ENCODE data around the gene DBH.
A peak's percentile ranks its signal among the peaks of the same experiment; 100 is the strongest.

The DBH gene

GRCh38 chr9:133599470-133600173 lies 36.5 kb upstream of the DBH start:
- Histone ChIP-seq H3K4me1 (ENCODE audit: control extremely low read depth in 1 of 4, control insufficient read depth in 4 of 4, insufficient read depth in 4 of 4, low read length in 3 of 4) (no peaks in the 10 kb centered on the region), H3K9me3 (ENCODE audit: control extremely low read depth in 1 of 5, control insufficient read depth in 4 of 5, insufficient read depth in 2 of 5, low read depth in 1 of 5, low read length in 4 of 5) (peaks cover 3 to 30% (median 20%) of the 10 kb centered on the region in 5 experiments), H3K36me3 (ENCODE audit: control insufficient read depth in 4 of 4, insufficient read depth in 4 of 4, low read length in 3 of 4) (no peaks in the 10 kb centered on the region), H3K4me3 (ENCODE audit: control insufficient read depth in 1 of 7, extremely low read depth in 1 of 7, insufficient read depth in 4 of 7, low read depth in 2 of 7, low read length in 6 of 7) (no peak overlapping the region), H3K27ac (ENCODE audit: insufficient read depth in 1 of 2, low read depth in 1 of 2, low read length in 2 of 2, poor library complexity in 1 of 2, severe bottlenecking in 2 of 2) (no peak overlapping the region), H3K27me3 (replicated peaks in 2 of 5; ENCODE audit: control insufficient read depth in 4 of 5, insufficient read depth in 5 of 5, low read length in 4 of 5) (peaks cover 0 to 17% (median 2%) of the 10 kb centered on the region in 5 experiments)
- WGBS (ENCODE audit: insufficient coverage) = 100% methylated on average over 4 of the region's 6 CpGs
- POLR2A ChIA-PET = no interaction called here
- CTCF ChIA-PET = no interaction called here
- no peak for DNase-seq

DNA sequence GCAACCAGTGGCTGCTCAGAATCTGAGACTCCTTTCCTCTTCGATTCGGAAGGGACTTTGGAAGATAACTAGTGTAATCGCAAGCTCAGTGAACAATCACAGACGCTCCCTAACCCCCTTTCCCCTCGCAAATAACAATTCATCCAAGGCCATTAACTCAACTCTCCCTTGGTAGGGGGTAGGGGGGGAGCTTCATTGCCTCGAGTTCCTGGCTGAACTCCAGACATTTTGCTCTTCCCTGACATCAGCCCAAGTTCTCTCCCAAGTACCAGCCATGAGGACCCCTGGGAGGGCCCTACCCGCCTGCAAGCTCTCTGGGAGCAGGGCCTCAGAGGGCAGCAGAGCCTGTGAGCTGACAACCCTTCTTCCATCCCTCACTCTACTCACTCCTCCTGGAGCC lies 35.4 kb upstream of the DBH start:
- ChIA-PET CTCF (interaction anchor here (1.1 kb wide), 1 partner anchor 126 kb away, joined by 3 read pairs; no protein-coding TSS in a partner anchor), POLR2A (no interaction called here)
- Histone ChIP-seq H3K27me3 (replicated peaks in 2 of 5; ENCODE audit: control insufficient read depth in 4 of 5, insufficient read depth in 5 of 5, low read length in 4 of 5) (peaks cover 0 to 28% (median 2%) of the 10 kb centered on the region in 5 experiments), H3K27ac (ENCODE audit: insufficient read depth in 1 of 2, low read depth in 1 of 2, low read length in 2 of 2, poor library complexity in 1 of 2, severe bottlenecking in 2 of 2) (no peak overlapping the region), H3K4me3 (ENCODE audit: control insufficient read depth in 1 of 7, extremely low read depth in 1 of 7, insufficient read depth in 4 of 7, low read depth in 2 of 7, low read length in 6 of 7) (no peak overlapping the region), H3K36me3 (ENCODE audit: control insufficient read depth in 4 of 4, insufficient read depth in 4 of 4, low read length in 3 of 4) (no peaks in the 10 kb centered on the region), H3K9me3 (ENCODE audit: control extremely low read depth in 1 of 5, control insufficient read depth in 4 of 5, insufficient read depth in 2 of 5, low read depth in 1 of 5, low read length in 4 of 5) (peaks cover 3 to 30% (median 20%) of the 10 kb centered on the region in 5 experiments), H3K4me1 (ENCODE audit: control extremely low read depth in 1 of 4, control insufficient read depth in 4 of 4, insufficient read depth in 4 of 4, low read length in 3 of 4) (no peaks in the 10 kb centered on the region)
- DNase-seq = no peak
- 93% methylated on average over 2 of the region's 7 CpGs for WGBS (ENCODE audit: insufficient coverage)

DNA sequence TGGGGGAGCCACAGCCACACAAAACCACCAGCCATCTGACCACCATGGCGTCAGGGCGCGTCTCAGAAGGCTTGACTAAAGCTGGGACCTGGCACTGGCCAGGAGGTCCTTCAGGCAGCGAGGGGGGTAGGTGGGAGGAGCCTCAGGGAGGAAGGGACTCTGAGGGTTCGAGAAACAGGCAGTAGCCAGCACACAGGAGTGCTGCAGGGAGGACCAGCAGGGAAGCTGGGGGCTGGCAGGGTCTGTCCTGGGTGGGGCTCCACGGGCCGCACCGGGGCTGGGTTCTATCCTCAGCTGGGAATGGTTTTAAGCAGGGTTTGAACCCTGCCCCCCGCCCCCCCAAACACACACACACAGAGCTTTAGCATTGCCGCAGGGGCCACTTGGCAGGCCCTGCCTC lies 34.4 kb upstream of the DBH start:
- H3K4me1 ChIP-seq (ENCODE audit: control extremely low read depth in 1 of 4, control insufficient read depth in 4 of 4, insufficient read depth in 4 of 4, low read length in 3 of 4) = no peaks in the 10 kb centered on the region
- 100% methylated on average over 1 of the region's 10 CpGs for WGBS (ENCODE audit: insufficient coverage)
- no peak overlapping the region for H3K4me3 ChIP-seq (ENCODE audit: control insufficient read depth in 1 of 7, extremely low read depth in 1 of 7, insufficient read depth in 4 of 7, low read depth in 2 of 7, low read length in 6 of 7)
- no peaks in the 10 kb centered on the region for H3K36me3 ChIP-seq (ENCODE audit: control insufficient read depth in 4 of 4, insufficient read depth in 4 of 4, low read length in 3 of 4)
- POLR2A ChIA-PET = interaction anchor here (0.6 kb wide), 1 partner anchor 316 kb away, joined by 3 read pairs; no protein-coding TSS in a partner anchor
- DNase-seq = no peak
- H3K27me3 ChIP-seq (replicated peaks in 2 of 5; ENCODE audit: control insufficient read depth in 4 of 5, insufficient read depth in 5 of 5, low read length in 4 of 5) = peaks cover 0 to 38% (median 2%) of the 10 kb centered on the region in 5 experiments
- H3K27ac ChIP-seq (ENCODE audit: insufficient read depth in 1 of 2, low read depth in 1 of 2, low read length in 2 of 2, poor library complexity in 1 of 2, severe bottlenecking in 2 of 2) = no peak overlapping the region
- H3K9me3 ChIP-seq (ENCODE audit: control extremely low read depth in 1 of 5, control insufficient read depth in 4 of 5, insufficient read depth in 2 of 5, low read depth in 1 of 5, low read length in 4 of 5) = peaks cover 3 to 22% (median 13%) of the 10 kb centered on the region in 5 experiments
- CTCF ChIA-PET = interaction anchor here (1.1 to 1.5 kb wide), 2 partner anchors 125 to 141 kb away, joined by 3 to 5 read pairs; no protein-coding TSS in a partner anchor

DNA sequence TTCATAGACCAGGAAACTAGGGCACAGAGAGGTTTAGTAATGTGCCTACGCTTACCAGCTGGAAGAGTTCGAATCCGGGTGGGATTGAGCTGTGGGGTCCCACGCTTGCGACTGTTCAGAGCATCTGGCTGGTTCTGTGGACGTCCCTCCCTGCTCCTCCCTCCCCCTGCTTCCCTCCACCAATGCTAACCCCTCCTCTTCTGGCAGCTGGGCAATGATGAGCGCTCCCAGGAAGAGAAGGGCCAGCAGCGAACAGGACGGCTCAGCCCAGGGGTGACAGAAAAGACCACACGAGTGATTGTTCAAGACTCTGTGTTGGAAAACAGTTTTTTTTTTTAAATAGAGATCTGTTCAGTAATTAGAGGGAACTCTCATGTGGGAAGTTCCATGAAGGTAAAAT lies 33.9 kb upstream of the DBH start:
- H3K9me3 ChIP-seq (ENCODE audit: control extremely low read depth in 1 of 5, control insufficient read depth in 4 of 5, insufficient read depth in 2 of 5, low read depth in 1 of 5, low read length in 4 of 5) = peaks cover 0 to 16% (median 12%) of the 10 kb centered on the region in 5 experiments
- ChIA-PET CTCF (interaction anchor here (1.1 to 1.5 kb wide), 2 partner anchors 125 to 141 kb away, joined by 3 to 5 read pairs; no protein-coding TSS in a partner anchor), POLR2A (interaction anchor here (0.6 kb wide), 1 partner anchor 317 kb away, joined by 3 read pairs; no protein-coding TSS in a partner anchor)
- H3K36me3 ChIP-seq (ENCODE audit: control insufficient read depth in 4 of 4, insufficient read depth in 4 of 4, low read length in 3 of 4) = no peaks in the 10 kb centered on the region
- 91% methylated on average over 4 of the region's 10 CpGs for WGBS (ENCODE audit: insufficient coverage)
- DNase-seq = no peak
- H3K4me1 ChIP-seq (ENCODE audit: control extremely low read depth in 1 of 4, control insufficient read depth in 4 of 4, insufficient read depth in 4 of 4, low read length in 3 of 4) = no peaks in the 10 kb centered on the region
- no peak overlapping the region for H3K27ac ChIP-seq (ENCODE audit: insufficient read depth in 1 of 2, low read depth in 1 of 2, low read length in 2 of 2, poor library complexity in 1 of 2, severe bottlenecking in 2 of 2)
- H3K4me3 ChIP-seq (ENCODE audit: control insufficient read depth in 1 of 7, extremely low read depth in 1 of 7, insufficient read depth in 4 of 7, low read depth in 2 of 7, low read length in 6 of 7) = no peak overlapping the region
- peaks cover 0 to 43% (median 5%) of the 10 kb centered on the region in 5 experiments for H3K27me3 ChIP-seq (replicated peaks in 2 of 5; ENCODE audit: control insufficient read depth in 4 of 5, insufficient read depth in 5 of 5, low read length in 4 of 5)

- POLR2A ChIA-PET = no interaction called here
- no peaks in the 10 kb centered on the region for H3K4me1 ChIP-seq (ENCODE audit: control extremely low read depth in 1 of 4, control insufficient read depth in 4 of 4, insufficient read depth in 4 of 4, low read length in 3 of 4)
- H3K4me3 ChIP-seq (ENCODE audit: control insufficient read depth in 1 of 7, extremely low read depth in 1 of 7, insufficient read depth in 4 of 7, low read depth in 2 of 7, low read length in 6 of 7) = no peak overlapping the region
- no peak overlapping the region for H3K27ac ChIP-seq (ENCODE audit: insufficient read depth in 1 of 2, low read depth in 1 of 2, low read length in 2 of 2, poor library complexity in 1 of 2, severe bottlenecking in 2 of 2)
- H3K27me3 ChIP-seq (replicated peaks in 2 of 5; ENCODE audit: control insufficient read depth in 4 of 5, insufficient read depth in 5 of 5, low read length in 4 of 5) = peaks cover 0 to 54% (median 12%) of the 10 kb centered on the region in 5 experiments
- 38% methylated on average over 9 of the region's 14 CpGs for WGBS (ENCODE audit: insufficient coverage)
- peak in 1 of 3 donors; percentile 30 for DNase-seq
- no peaks in the 10 kb centered on the region for H3K36me3 ChIP-seq (ENCODE audit: control insufficient read depth in 4 of 4, insufficient read depth in 4 of 4, low read length in 3 of 4)
- H3K9me3 ChIP-seq (ENCODE audit: control extremely low read depth in 1 of 5, control insufficient read depth in 4 of 5, insufficient read depth in 2 of 5, low read depth in 1 of 5, low read length in 4 of 5) = peaks cover 0 to 6% (median 3%) of the 10 kb centered on the region in 5 experiments
- CTCF ChIA-PET = interaction anchor here (1.1 kb wide), 2 partner anchors 95 to 139 kb away, joined by 4 read pairs; no protein-coding TSS in a partner anchor
Observed at GRCh38 chr9:133603135-133603927, 32.8 kb upstream of the DBH start.

- Histone ChIP-seq H3K27me3 (replicated peaks in 2 of 5; ENCODE audit: control insufficient read depth in 4 of 5, insufficient read depth in 5 of 5, low read length in 4 of 5) (peaks cover 0 to 62% (median 14%) of the 10 kb centered on the region in 5 experiments), H3K36me3 (ENCODE audit: control insufficient read depth in 4 of 4, insufficient read depth in 4 of 4, low read length in 3 of 4) (no peaks in the 10 kb centered on the region), H3K4me1 (ENCODE audit: control extremely low read depth in 1 of 4, control insufficient read depth in 4 of 4, insufficient read depth in 4 of 4, low read length in 3 of 4) (peaks cover 0 to 2% (median 0%) of the 10 kb centered on the region in 4 experiments), H3K27ac (ENCODE audit: insufficient read depth in 1 of 2, low read depth in 1 of 2, low read length in 2 of 2, poor library complexity in 1 of 2, severe bottlenecking in 2 of 2) (no peak overlapping the region), H3K9me3 (ENCODE audit: control extremely low read depth in 1 of 5, control insufficient read depth in 4 of 5, insufficient read depth in 2 of 5, low read depth in 1 of 5, low read length in 4 of 5) (no peaks in the 10 kb centered on the region), H3K4me3 (ENCODE audit: control insufficient read depth in 1 of 7, extremely low read depth in 1 of 7, insufficient read depth in 4 of 7, low read depth in 2 of 7, low read length in 6 of 7) (no peak overlapping the region)
- ChIA-PET CTCF (interaction anchor here (1.1 kb wide), 1 partner anchor 138 kb away, joined by 4 read pairs; no protein-coding TSS in a partner anchor), POLR2A (no interaction called here)
- peak in 2 of 3 donors; percentile 20 to 26 for DNase-seq
- 53% methylated on average over 4 of the region's 5 CpGs for WGBS (ENCODE audit: insufficient coverage)
Observed at GRCh38 chr9:133604214-133604613, 31.9 kb upstream of the DBH start.

All from common myeloid progenitor, CD34-positive (primary cell).